HEK293 (cell line): ENCODE results near the gene ZBTB22.

ENCODE experiments used
- KLF10 ChIP-seq: fragments of 450-650 bp; IDR thresholded peaks from 2 replicates; pipeline ENCODE4 v1.5.1; 2018; ENCODE audit warnings: missing biosample characterization, mild to moderate bottlenecking, missing genetic modification characterization
- ZBTB11 ChIP-seq: fragments of 450-650 bp; formaldehyde crosslinking; conservative IDR thresholded peaks from 2 replicates; pipeline ENCODE4 v1.5.1; 2016; ENCODE audit warnings: low read depth, missing biosample characterization, missing genetic modification characterization
- ZBTB26 ChIP-seq: fragments of 450-650 bp; formaldehyde crosslinking; optimal IDR thresholded peaks from 2 replicates; pipeline ENCODE3; 2016; ENCODE audit warnings: missing biosample characterization, mild to moderate bottlenecking, missing genetic modification characterization
- ZBTB6 ChIP-seq: fragments of 450-650 bp; formaldehyde crosslinking; IDR thresholded peaks from 2 replicates; pipeline ENCODE4 v1.5.1; 2017; ENCODE audit warnings: missing biosample characterization, missing genetic modification characterization
- ZFHX2 ChIP-seq: fragments of 450-650 bp; formaldehyde crosslinking; conservative IDR thresholded peaks from 2 replicates; pipeline ENCODE4 v1.5.1; 2016; ENCODE audit warnings: missing biosample characterization, missing genetic modification characterization
- ZFP37 ChIP-seq: fragments of 450-650 bp; formaldehyde crosslinking; IDR thresholded peaks from 2 replicates; pipeline ENCODE4 v1.5.1; 2016; ENCODE audit warnings: missing biosample characterization, missing genetic modification characterization
- ZNF16 ChIP-seq: fragments of 450-650 bp; formaldehyde crosslinking; IDR thresholded peaks from 2 replicates; pipeline ENCODE4 v1.5.1; 2016; ENCODE audit warnings: low read depth, missing biosample characterization, missing genetic modification characterization
- ZNF169 ChIP-seq: fragments of 450-650 bp; formaldehyde crosslinking; IDR thresholded peaks from 2 replicates; pipeline ENCODE4 v1.5.1; 2016; ENCODE audit warnings: missing biosample characterization, missing genetic modification characterization
- ZNF184 ChIP-seq: fragments of 450-650 bp; IDR thresholded peaks from 2 replicates; pipeline ENCODE4 v1.5.1; 2018; ENCODE audit warnings: missing biosample characterization, mild to moderate bottlenecking, missing genetic modification characterization
- ZNF211 ChIP-seq: fragments of 450-650 bp; formaldehyde crosslinking; IDR thresholded peaks from 2 replicates; pipeline ENCODE4 v1.5.1; 2016; ENCODE audit warnings: low read depth, missing biosample characterization, missing genetic modification characterization
- ZNF221 ChIP-seq: fragments of 450-650 bp; formaldehyde crosslinking; IDR thresholded peaks from 2 replicates; pipeline ENCODE4 v1.5.1; 2017; ENCODE audit warnings: missing biosample characterization, missing genetic modification characterization, borderline replicate concordance
- ZNF26 ChIP-seq: fragments of 450-650 bp; formaldehyde crosslinking; IDR thresholded peaks from 2 replicates; pipeline ENCODE4 v1.5.1; 2016; ENCODE audit warnings: missing biosample characterization, missing genetic modification characterization
- ZNF280D ChIP-seq: fragments of 450-650 bp; formaldehyde crosslinking; IDR thresholded peaks from 2 replicates; pipeline ENCODE4 v1.5.1; 2016; ENCODE audit warnings: missing biosample characterization, missing genetic modification characterization
- ZNF311 ChIP-seq: fragments of 450-650 bp; formaldehyde crosslinking; IDR thresholded peaks from 2 replicates; pipeline ENCODE4 v1.5.1; 2017; ENCODE audit warnings: missing biosample characterization, missing genetic modification characterization, borderline replicate concordance
- ZNF394 ChIP-seq: fragments of 450-650 bp; formaldehyde crosslinking; IDR thresholded peaks from 2 replicates; pipeline ENCODE4 v1.5.1; 2016; ENCODE audit warnings: missing biosample characterization, missing genetic modification characterization, mild to moderate bottlenecking, moderate library complexity, borderline replicate concordance
- ZNF426 ChIP-seq: fragments of 450-650 bp; formaldehyde crosslinking; IDR thresholded peaks from 2 replicates; pipeline ENCODE4 v1.5.1; 2017; ENCODE audit warnings: missing biosample characterization, missing genetic modification characterization, mild to moderate bottlenecking, inconsistent platforms, moderate library complexity
- ZNF510 ChIP-seq: fragments of 450-650 bp; formaldehyde crosslinking; IDR thresholded peaks from 2 replicates; pipeline ENCODE4 v1.5.1; 2018; ENCODE audit warnings: mild to moderate bottlenecking, missing genetic modification characterization, missing biosample characterization; ENCODE audit not compliant: insufficient replicate concordance
- ZNF621 ChIP-seq: fragments of 450-650 bp; formaldehyde crosslinking; IDR thresholded peaks from 2 replicates; pipeline ENCODE4 v1.5.1; 2017; ENCODE audit warnings: missing biosample characterization, missing genetic modification characterization
- ZNF639 ChIP-seq: fragments of 450-650 bp; formaldehyde crosslinking; IDR thresholded peaks from 2 replicates; pipeline ENCODE4 v1.5.1; 2016; ENCODE audit warnings: missing biosample characterization, missing genetic modification characterization
- ZNF677 ChIP-seq: fragments of 450-650 bp; IDR thresholded peaks from 2 replicates; pipeline ENCODE4 v1.5.0; 2018; ENCODE audit warnings: missing biosample characterization, mild to moderate bottlenecking, missing genetic modification characterization, moderate library complexity
- ZNF701 ChIP-seq: fragments of 450-650 bp; formaldehyde crosslinking; IDR thresholded peaks from 2 replicates; pipeline ENCODE4 v1.5.1; 2016; ENCODE audit warnings: missing biosample characterization, missing genetic modification characterization
- ZNF704 ChIP-seq: fragments of 450-650 bp; formaldehyde crosslinking; IDR thresholded peaks from 2 replicates; pipeline ENCODE4 v1.5.1; 2016; ENCODE audit warnings: missing biosample characterization, missing genetic modification characterization
- ZNF777 ChIP-seq: fragments of 450-650 bp; formaldehyde crosslinking; IDR thresholded peaks from 2 replicates; pipeline ENCODE4 v1.5.1; 2017; ENCODE audit warnings: missing biosample characterization, missing genetic modification characterization, borderline replicate concordance
- ZNF830 ChIP-seq: fragments of 450-650 bp; IDR thresholded peaks from 2 replicates; pipeline ENCODE4 v1.5.0; 2018; ENCODE audit warnings: missing biosample characterization, missing genetic modification characterization, low read depth, mild to moderate bottlenecking, moderate library complexity
- ZSCAN16 ChIP-seq: fragments of 450-650 bp; formaldehyde crosslinking; IDR thresholded peaks from 2 replicates; pipeline ENCODE4 v1.5.1; 2016; ENCODE audit warnings: missing biosample characterization, missing genetic modification characterization

The ZBTB22 gene

GRCh38 chr6:33299237-33299944, 18.2 kb downstream of the ZBTB22 start (continued):
- TF ChIP-seq ZNF701 (tag by site-specific recombination) (no peak; the same call in 1 of the 2 replicates), ZNF211 (tag by site-specific recombination) (no peak), ZFP37 (tag by site-specific recombination) (peak; percentile 54), ZBTB11 (peak; percentile 86), ZNF639 (tag by site-specific recombination) (peak; percentile 72), ZNF26 (tag by site-specific recombination) (no peak), ZNF221 (tag by site-specific recombination) (no peak), ZNF621 (no peak), ZNF16 (tag by site-specific recombination) (0 out of 2 replicates have a peak, but pooled peaks have one; percentile 15), ZNF169 (no peak), ZSCAN16 (tag by site-specific recombination) (no peak; the same call in 1 of the 2 replicates), ZNF510 (tag by site-specific recombination) (no peak), ZNF394 (peak; percentile 88; the same call in 1 of the 2 replicates), ZNF426 (tag by site-specific recombination) (no peak), ZBTB26 (tag by site-specific recombination) (peak; percentile 35), ZNF280D (no peak), ZNF830 (no peak), ZNF704 (tag by site-specific recombination) (no peak), ZNF184 (0 out of 2 replicates have a peak, but pooled peaks have one; percentile 7), KLF10 (peak; percentile 95), ZBTB6 (tag by site-specific recombination) (0 out of 2 replicates have a peak, but pooled peaks have one; percentile 43), ZNF311 (no peak), ZNF777 (tag by site-specific recombination) (peak; percentile 84), ZNF677 (tag by site-specific recombination) (no peak), ZFHX2 (tag by site-specific recombination) (peak; percentile 61)
